Smooth muscle cell (in vitro differentiated cells): ENCODE data around the gene KDM6B. TPM values are rescaled to one million over a fixed set of nuclear protein-coding genes. Genes with fewer than 3 reads are reported as not detected.

Experiments
- DNase-seq: peaks from one replicate; lab custom pipeline; 2025; ENCODE audit not compliant: unreplicated experiment; lab: John Stamatoyannopoulos, UW
- H2AFZ ChIP-seq: fragments of 200-600 bp; sonication (generic); 2 replicates; pipeline ENCODE4 v1.6.0; 2016; ENCODE audit warnings: antibody characterized with exemption, low read depth, mild to moderate bottlenecking
- H3F3A ChIP-seq: fragments of 200-600 bp; sonication (generic); 2 replicates; pipeline ENCODE4 v1.6.0; 2017; ENCODE audit warnings: antibody characterized with exemption, low read depth
- H3K27ac ChIP-seq: fragments of 200-600 bp; sonication (generic); 2 replicates; pipeline ENCODE4 v1.5.1; 2016; ENCODE audit warnings: low read depth, mild to moderate bottlenecking
- H3K27me3 ChIP-seq: fragments of 200-600 bp; sonication (generic); 2 replicates; pipeline ENCODE4 v1.6.1; 2016; ENCODE audit warnings: low read depth, mild to moderate bottlenecking
- H3K36me3 ChIP-seq: fragments of 200-600 bp; sonication (generic); 2 replicates; pipeline ENCODE4 v1.5.1; 2016; ENCODE audit warnings: low read depth
- H3K4me1 ChIP-seq: fragments of 200-600 bp; sonication (generic); 2 replicates; pipeline ENCODE4 v1.5.1; 2016; ENCODE audit warnings: low read depth
- H3K4me2 ChIP-seq: fragments of 200-600 bp; sonication (generic); 2 replicates; pipeline ENCODE4 v1.6.0; 2016; ENCODE audit warnings: mild to moderate bottlenecking
- H3K4me3 ChIP-seq: fragments of 200-600 bp; sonication (generic); 2 replicates; pipeline ENCODE4 v1.5.1; 2016; ENCODE audit warnings: mild to moderate bottlenecking
- H3K79me2 ChIP-seq: fragments of 200-600 bp; sonication (generic); 2 replicates; pipeline ENCODE4 v1.6.0; 2016; ENCODE audit warnings: low read depth, mild to moderate bottlenecking
- H3K9ac ChIP-seq: fragments of 200-600 bp; sonication (generic); 2 replicates; pipeline ENCODE4 v1.6.0; 2016; ENCODE audit warnings: low read depth
- H3K9me3 ChIP-seq: fragments of 200-600 bp; sonication (generic); replicated peaks from 2 replicates; pipeline ENCODE4 v1.5.1; 2016; ENCODE audit warnings: low read depth
- H4K20me1 ChIP-seq: fragments of 200-600 bp; sonication (generic); 2 replicates; pipeline ENCODE4 v1.6.0; 2016; ENCODE audit warnings: low read depth
- WGBS: methylation state at CpG from one replicate; pipeline ENCODE4 v1.1.7; 2016; ENCODE audit warnings: low lambda C conversion rate; 5-methylcytosine and 5-hydroxymethylcytosine counted together
- polyA plus RNA-seq: library from polyadenylated mRNA; unstranded; fragments of >200 nt; fragmentation: Nextera tagmentation; extraction: Ambion mirVana; gene quantifications from 2 replicates; pipeline ENCODE4 v1.2.1, GENCODE V29; 2016
- total RNA-seq: library from RNA; depleted of rRNA; stranded (reverse); fragments of >200 nt; gene quantifications from 2 replicates; pipeline ENCODE4 v1.2.3, GENCODE V29; 2014
- TF ChIP-seq, protein P1 (sequence below): fragments of 200-600 bp; sonication (generic); IDR thresholded peaks from 2 replicates; pipeline ENCODE4 v1.5.1; 2017; ENCODE audit warnings: borderline replicate concordance, mild to moderate bottlenecking, antibody characterized with exemption; ENCODE audit not compliant: insufficient read depth, poor library complexity, severe bottlenecking

The KDM6B gene
- total and polyA plus RNA-seq, 2 experiments from 2014 or later, result 5.8 to 9.1 TPM

- peaks cover 11% of the 10 kb centered on the region for H3K4me1 ChIP-seq
- no peak overlapping the region for H3K9ac ChIP-seq
- no peak overlapping the region for H3K4me3 ChIP-seq
- H3K4me2 ChIP-seq, result no peak overlapping the region
- no peaks in the 10 kb centered on the region for H3K27me3 ChIP-seq
- TF ChIP-seq, protein P1, sequence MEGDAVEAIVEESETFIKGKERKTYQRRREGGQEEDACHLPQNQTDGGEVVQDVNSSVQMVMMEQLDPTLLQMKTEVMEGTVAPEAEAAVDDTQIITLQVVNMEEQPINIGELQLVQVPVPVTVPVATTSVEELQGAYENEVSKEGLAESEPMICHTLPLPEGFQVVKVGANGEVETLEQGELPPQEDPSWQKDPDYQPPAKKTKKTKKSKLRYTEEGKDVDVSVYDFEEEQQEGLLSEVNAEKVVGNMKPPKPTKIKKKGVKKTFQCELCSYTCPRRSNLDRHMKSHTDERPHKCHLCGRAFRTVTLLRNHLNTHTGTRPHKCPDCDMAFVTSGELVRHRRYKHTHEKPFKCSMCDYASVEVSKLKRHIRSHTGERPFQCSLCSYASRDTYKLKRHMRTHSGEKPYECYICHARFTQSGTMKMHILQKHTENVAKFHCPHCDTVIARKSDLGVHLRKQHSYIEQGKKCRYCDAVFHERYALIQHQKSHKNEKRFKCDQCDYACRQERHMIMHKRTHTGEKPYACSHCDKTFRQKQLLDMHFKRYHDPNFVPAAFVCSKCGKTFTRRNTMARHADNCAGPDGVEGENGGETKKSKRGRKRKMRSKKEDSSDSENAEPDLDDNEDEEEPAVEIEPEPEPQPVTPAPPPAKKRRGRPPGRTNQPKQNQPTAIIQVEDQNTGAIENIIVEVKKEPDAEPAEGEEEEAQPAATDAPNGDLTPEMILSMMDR, result no peak
- H3K9me3 ChIP-seq, result no peaks in the 10 kb centered on the region
- H3K27ac ChIP-seq, result no peak overlapping the region
- no peaks in the 10 kb centered on the region for H3F3A ChIP-seq
- DNase-seq, result no peak
- H3K79me2 ChIP-seq, result peaks cover 12% of the 10 kb centered on the region
- peaks cover 8% of the 10 kb centered on the region for H3K36me3 ChIP-seq
- no peaks in the 10 kb centered on the region for H4K20me1 ChIP-seq
- WGBS, result 89% methylated on average over 3 of the region's 3 CpGs
- no peak overlapping the region for H2AFZ ChIP-seq
These were observed 46.3 kb downstream of the KDM6B start for GRCh38 chr17:7880076-7880868.

- Histone ChIP-seq H3K36me3 (peaks cover 5% of the 10 kb centered on the region), H3K9me3 (no peaks in the 10 kb centered on the region), H4K20me1 (no peaks in the 10 kb centered on the region), H3K4me2 (no peak overlapping the region), H3K9ac (no peak overlapping the region), H3K27me3 (no peaks in the 10 kb centered on the region), H3K79me2 (peaks cover 18% of the 10 kb centered on the region), H3F3A (peaks cover 2% of the 10 kb centered on the region), H3K4me1 (peaks cover 20% of the 10 kb centered on the region), H2AFZ (no peak overlapping the region), H3K4me3 (no peak overlapping the region), H3K27ac (no peak overlapping the region)
- no peak for DNase-seq
- TF ChIP-seq, protein P1, result no peak
- 69% methylated on average over 7 of the region's 7 CpGs for WGBS
These were observed 47.4 kb downstream of the KDM6B start for GRCh38 chr17:7881276-7882054.

- H3K4me2 ChIP-seq, result no peak overlapping the region
- H3K9me3 ChIP-seq, result no peaks in the 10 kb centered on the region
- no peak overlapping the region for H3K27ac ChIP-seq
These were observed 48.1 kb downstream of the KDM6B start for GRCh38 chr17:7882068-7882467.

More at GRCh38 chr17:7882068-7882467, 48.1 kb downstream of the KDM6B start:
- Histone ChIP-seq H3F3A (peaks cover 4% of the 10 kb centered on the region), H4K20me1 (no peaks in the 10 kb centered on the region), H3K36me3 (peaks cover 5% of the 10 kb centered on the region), H2AFZ (no peak overlapping the region), H3K4me3 (no peak overlapping the region), H3K79me2 (peaks cover 18% of the 10 kb centered on the region), H3K9ac (no peak overlapping the region), H3K4me1 (peaks cover 24% of the 10 kb centered on the region), H3K27me3 (no peaks in the 10 kb centered on the region)
- no peak for DNase-seq
- TF ChIP-seq, protein P1, result no peak
- whole genome bisulfite sequencing, result 88% methylated on average over 7 of the region's 7 CpGs
